ENCODE results near the gene C10orf90. TPM values are rescaled to one million over a fixed set of nuclear protein-coding genes. Genes with fewer than 3 reads are reported as not detected.

C10orf90 gene
- total and polyA plus RNA-seq, 2 experiments from 2014 or later: 0.20 TPM; not detected in 1

DNA sequence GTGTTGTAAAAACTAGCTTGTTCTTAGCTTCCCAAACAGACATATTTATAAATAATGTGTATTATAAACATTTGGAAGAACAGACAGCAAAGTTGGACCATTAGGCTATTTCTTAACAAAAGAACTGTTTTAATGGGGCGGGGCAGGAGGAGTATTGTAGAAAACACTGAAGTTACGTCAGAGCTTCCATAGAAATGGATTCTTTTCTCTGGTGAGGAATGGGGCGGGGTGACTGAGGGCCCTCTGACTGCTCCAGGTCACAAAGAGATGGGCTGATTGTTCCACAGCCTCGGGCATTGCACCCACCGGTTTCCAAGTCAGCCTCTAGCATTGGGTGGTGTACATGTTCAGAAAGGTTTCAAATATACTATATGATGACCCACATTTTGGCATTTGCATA is 245.5 kb downstream of the C10orf90 start:
- Histone ChIP-seq H4K20me1 (ENCODE audit: insufficient read depth, poor library complexity, severe bottlenecking) (no peaks in the 10 kb centered on the region), H3K4me2 (no peak overlapping the region), H3K36me3 (replicated peaks; ENCODE audit: insufficient read depth, low read depth) (no peaks in the 10 kb centered on the region), H3K4me3 (no peak overlapping the region), H3K4me1 (ENCODE audit: insufficient read depth) (no peaks in the 10 kb centered on the region), H3K9me3 (ENCODE audit: low read depth) (no peaks in the 10 kb centered on the region), H2AFZ (no peak overlapping the region), H3K27me3 (no peaks in the 10 kb centered on the region), H3K27ac (no peak overlapping the region), H3K79me2 (no peaks in the 10 kb centered on the region), H3K9me2 (replicated peaks; ENCODE audit: insufficient read depth) (no peaks in the 10 kb centered on the region)
- TF ChIP-seq EZH2phosphoT487 (IDR thresholded peaks at IDR 0.05; ENCODE audit: low read depth, severe bottlenecking, unreplicated experiment) (no peak), EZH2 (IDR thresholded peaks at IDR 0.05; ENCODE audit: borderline replicate concordance) (no peak)
- TF ChIP-seq, protein P1, sequence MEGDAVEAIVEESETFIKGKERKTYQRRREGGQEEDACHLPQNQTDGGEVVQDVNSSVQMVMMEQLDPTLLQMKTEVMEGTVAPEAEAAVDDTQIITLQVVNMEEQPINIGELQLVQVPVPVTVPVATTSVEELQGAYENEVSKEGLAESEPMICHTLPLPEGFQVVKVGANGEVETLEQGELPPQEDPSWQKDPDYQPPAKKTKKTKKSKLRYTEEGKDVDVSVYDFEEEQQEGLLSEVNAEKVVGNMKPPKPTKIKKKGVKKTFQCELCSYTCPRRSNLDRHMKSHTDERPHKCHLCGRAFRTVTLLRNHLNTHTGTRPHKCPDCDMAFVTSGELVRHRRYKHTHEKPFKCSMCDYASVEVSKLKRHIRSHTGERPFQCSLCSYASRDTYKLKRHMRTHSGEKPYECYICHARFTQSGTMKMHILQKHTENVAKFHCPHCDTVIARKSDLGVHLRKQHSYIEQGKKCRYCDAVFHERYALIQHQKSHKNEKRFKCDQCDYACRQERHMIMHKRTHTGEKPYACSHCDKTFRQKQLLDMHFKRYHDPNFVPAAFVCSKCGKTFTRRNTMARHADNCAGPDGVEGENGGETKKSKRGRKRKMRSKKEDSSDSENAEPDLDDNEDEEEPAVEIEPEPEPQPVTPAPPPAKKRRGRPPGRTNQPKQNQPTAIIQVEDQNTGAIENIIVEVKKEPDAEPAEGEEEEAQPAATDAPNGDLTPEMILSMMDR (IDR thresholded peaks at IDR 0.05; ENCODE audit: poor library complexity): no peak
- 93% methylated on average over 5 of the region's 5 CpGs for WGBS (ENCODE audit: low lambda C conversion rate, missing lambda C conversion rate)
- DNase-seq (ENCODE audit: low spot score): no peak

DNA sequence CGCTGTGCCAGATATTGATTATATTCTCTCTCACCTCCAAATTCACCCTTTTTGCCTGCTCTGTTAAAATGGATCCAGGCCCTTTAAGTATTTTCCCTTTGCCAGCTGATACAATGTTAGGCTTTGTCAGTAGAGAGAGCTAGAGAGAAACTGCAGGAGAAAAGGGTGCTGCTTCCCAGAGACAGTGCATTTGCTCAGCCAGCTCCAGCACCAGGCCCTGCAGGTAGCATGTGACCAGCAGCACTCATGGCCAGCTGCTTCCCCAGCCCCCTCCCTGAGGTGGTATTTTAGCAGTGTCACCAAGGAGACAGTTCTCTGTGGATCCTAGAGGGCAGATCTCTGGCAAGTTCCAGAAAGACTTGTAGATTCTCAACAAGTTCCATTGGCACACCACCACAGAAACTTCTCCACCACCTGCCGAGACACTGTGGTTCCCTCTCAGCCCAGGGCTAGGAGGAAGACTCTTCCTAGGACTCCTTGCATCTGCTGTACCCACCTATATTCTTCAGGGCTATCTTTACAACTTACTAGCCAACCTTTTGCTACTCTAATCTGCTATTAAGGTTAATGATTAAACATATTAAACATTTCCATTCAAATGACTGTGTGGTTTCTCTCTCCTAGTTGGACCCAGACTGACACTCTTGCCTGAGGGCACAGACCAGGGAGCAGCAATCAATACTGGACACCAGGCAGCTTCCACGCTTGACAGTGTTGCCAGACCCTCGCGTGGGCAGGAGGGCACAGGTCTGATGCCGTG is 246.6 kb downstream of the C10orf90 start:
- H3K4me1 ChIP-seq (ENCODE audit: insufficient read depth): no peaks in the 10 kb centered on the region
- 92% methylated on average over 6 of the region's 6 CpGs for WGBS (ENCODE audit: low lambda C conversion rate, missing lambda C conversion rate)
- no peak overlapping the region for H3K27ac ChIP-seq
- H3K79me2 ChIP-seq: no peaks in the 10 kb centered on the region
- no peak overlapping the region for H3K4me3 ChIP-seq
- no peaks in the 10 kb centered on the region for H3K9me3 ChIP-seq (ENCODE audit: low read depth)
- H3K27me3 ChIP-seq: no peaks in the 10 kb centered on the region
- no peaks in the 10 kb centered on the region for H3K9me2 ChIP-seq (replicated peaks; ENCODE audit: insufficient read depth)
- DNase-seq (ENCODE audit: low spot score): no peak
- no peak overlapping the region for H3K4me2 ChIP-seq
- H4K20me1 ChIP-seq (ENCODE audit: insufficient read depth, poor library complexity, severe bottlenecking): no peaks in the 10 kb centered on the region
- no peaks in the 10 kb centered on the region for H3K36me3 ChIP-seq (replicated peaks; ENCODE audit: insufficient read depth, low read depth)
- TF ChIP-seq, protein P1 (IDR thresholded peaks at IDR 0.05; ENCODE audit: poor library complexity): no peak
- TF ChIP-seq EZH2phosphoT487 (IDR thresholded peaks at IDR 0.05; ENCODE audit: low read depth, severe bottlenecking, unreplicated experiment) (no peak), EZH2 (IDR thresholded peaks at IDR 0.05; ENCODE audit: borderline replicate concordance) (no peak)
- no peak overlapping the region for H2AFZ ChIP-seq

DNA sequence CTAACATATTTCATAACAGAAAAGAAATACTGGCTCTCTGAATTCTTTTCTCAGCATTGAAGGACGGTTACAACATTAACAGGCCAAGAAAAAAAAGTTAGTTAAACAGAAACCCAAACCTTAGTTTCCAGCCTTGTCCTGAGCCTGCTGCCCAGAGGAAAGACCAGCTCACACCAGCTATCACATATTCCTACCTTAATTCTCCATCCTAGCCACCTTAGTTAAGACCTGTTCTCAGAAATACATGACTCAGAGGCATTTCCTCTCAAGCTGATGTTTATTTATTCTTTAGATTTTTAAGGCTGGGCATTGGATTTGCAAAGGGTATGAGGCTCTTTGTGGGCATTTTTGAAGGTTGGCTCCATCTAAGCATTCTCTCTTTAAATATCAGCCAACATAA is 247.9 kb downstream of the C10orf90 start:
- Histone ChIP-seq H3K27ac (no peak overlapping the region), H3K27me3 (no peaks in the 10 kb centered on the region), H3K9me2 (replicated peaks; ENCODE audit: insufficient read depth) (no peaks in the 10 kb centered on the region), H3K79me2 (no peaks in the 10 kb centered on the region), H4K20me1 (ENCODE audit: insufficient read depth, poor library complexity, severe bottlenecking) (no peaks in the 10 kb centered on the region), H3K4me2 (no peak overlapping the region), H3K9me3 (ENCODE audit: low read depth) (no peaks in the 10 kb centered on the region), H3K4me3 (no peak overlapping the region), H3K4me1 (ENCODE audit: insufficient read depth) (no peaks in the 10 kb centered on the region), H3K36me3 (replicated peaks; ENCODE audit: insufficient read depth, low read depth) (no peaks in the 10 kb centered on the region), H2AFZ (no peak overlapping the region)
- 88% methylated on average over 1 of the region's 1 CpG for WGBS (ENCODE audit: low lambda C conversion rate, missing lambda C conversion rate)
- TF ChIP-seq, protein P1 (IDR thresholded peaks at IDR 0.05; ENCODE audit: poor library complexity): no peak
- TF ChIP-seq EZH2phosphoT487 (IDR thresholded peaks at IDR 0.05; ENCODE audit: low read depth, severe bottlenecking, unreplicated experiment): no peak
- no peak for TF ChIP-seq EZH2 (IDR thresholded peaks at IDR 0.05; ENCODE audit: borderline replicate concordance)
- no peak for DNase-seq (ENCODE audit: low spot score)

Measured in hepatocyte (in vitro differentiated cells).